Measurements from ENCODE around the gene TCTN2. TPM values are rescaled to one million over a fixed set of nuclear protein-coding genes. Genes with fewer than 3 reads are reported as not detected.

Gene TCTN2
- polyA plus RNA-seq, 1 donor from 2014 or later, result 14.3 TPM

GRCh38 chr12:123657211-123657610 lies 13.7 kb upstream of the TCTN2 start:
- TF ChIP-seq RAD21 (conservative IDR thresholded peaks at IDR 0.05), result no peak
- TF ChIP-seq, protein P1, sequence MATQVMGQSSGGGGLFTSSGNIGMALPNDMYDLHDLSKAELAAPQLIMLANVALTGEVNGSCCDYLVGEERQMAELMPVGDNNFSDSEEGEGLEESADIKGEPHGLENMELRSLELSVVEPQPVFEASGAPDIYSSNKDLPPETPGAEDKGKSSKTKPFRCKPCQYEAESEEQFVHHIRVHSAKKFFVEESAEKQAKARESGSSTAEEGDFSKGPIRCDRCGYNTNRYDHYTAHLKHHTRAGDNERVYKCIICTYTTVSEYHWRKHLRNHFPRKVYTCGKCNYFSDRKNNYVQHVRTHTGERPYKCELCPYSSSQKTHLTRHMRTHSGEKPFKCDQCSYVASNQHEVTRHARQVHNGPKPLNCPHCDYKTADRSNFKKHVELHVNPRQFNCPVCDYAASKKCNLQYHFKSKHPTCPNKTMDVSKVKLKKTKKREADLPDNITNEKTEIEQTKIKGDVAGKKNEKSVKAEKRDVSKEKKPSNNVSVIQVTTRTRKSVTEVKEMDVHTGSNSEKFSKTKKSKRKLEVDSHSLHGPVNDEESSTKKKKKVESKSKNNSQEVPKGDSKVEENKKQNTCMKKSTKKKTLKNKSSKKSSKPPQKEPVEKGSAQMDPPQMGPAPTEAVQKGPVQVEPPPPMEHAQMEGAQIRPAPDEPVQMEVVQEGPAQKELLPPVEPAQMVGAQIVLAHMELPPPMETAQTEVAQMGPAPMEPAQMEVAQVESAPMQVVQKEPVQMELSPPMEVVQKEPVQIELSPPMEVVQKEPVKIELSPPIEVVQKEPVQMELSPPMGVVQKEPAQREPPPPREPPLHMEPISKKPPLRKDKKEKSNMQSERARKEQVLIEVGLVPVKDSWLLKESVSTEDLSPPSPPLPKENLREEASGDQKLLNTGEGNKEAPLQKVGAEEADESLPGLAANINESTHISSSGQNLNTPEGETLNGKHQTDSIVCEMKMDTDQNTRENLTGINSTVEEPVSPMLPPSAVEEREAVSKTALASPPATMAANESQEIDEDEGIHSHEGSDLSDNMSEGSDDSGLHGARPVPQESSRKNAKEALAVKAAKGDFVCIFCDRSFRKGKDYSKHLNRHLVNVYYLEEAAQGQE (IDR thresholded peaks at IDR 0.05; ENCODE audit: borderline replicate concordance), result no peak
- TF ChIP-seq EP300 (conservative IDR thresholded peaks at IDR 0.05; ENCODE audit: poor library complexity, severe bottlenecking), result no peak
- TF ChIP-seq EZH2 (IDR thresholded peaks at IDR 0.05; ENCODE audit: borderline replicate concordance, insufficient read depth, low read length, poor library complexity, severe bottlenecking), result no peak
- TF ChIP-seq MXI1 (conservative IDR thresholded peaks at IDR 0.05; ENCODE audit: poor library complexity, severe bottlenecking), result no peak
- no peak for TF ChIP-seq POLR2AphosphoS5 (IDR thresholded peaks at IDR 0.05)
- TF ChIP-seq, protein P2, sequence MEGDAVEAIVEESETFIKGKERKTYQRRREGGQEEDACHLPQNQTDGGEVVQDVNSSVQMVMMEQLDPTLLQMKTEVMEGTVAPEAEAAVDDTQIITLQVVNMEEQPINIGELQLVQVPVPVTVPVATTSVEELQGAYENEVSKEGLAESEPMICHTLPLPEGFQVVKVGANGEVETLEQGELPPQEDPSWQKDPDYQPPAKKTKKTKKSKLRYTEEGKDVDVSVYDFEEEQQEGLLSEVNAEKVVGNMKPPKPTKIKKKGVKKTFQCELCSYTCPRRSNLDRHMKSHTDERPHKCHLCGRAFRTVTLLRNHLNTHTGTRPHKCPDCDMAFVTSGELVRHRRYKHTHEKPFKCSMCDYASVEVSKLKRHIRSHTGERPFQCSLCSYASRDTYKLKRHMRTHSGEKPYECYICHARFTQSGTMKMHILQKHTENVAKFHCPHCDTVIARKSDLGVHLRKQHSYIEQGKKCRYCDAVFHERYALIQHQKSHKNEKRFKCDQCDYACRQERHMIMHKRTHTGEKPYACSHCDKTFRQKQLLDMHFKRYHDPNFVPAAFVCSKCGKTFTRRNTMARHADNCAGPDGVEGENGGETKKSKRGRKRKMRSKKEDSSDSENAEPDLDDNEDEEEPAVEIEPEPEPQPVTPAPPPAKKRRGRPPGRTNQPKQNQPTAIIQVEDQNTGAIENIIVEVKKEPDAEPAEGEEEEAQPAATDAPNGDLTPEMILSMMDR (IDR thresholded peaks at IDR 0.05; ENCODE audit: poor library complexity, severe bottlenecking), result no peak
- TF ChIP-seq TAF1 (IDR thresholded peaks at IDR 0.05; ENCODE audit: low read depth), result no peak
- TF ChIP-seq SMC3 (conservative IDR thresholded peaks at IDR 0.05; ENCODE audit: poor library complexity), result no peak
- no peak overlapping the region for H3K4me3 ChIP-seq (ENCODE audit: low read length)
- peaks cover 5% of the 10 kb centered on the region for H3K36me3 ChIP-seq (ENCODE audit: insufficient read depth, low read length)
- H3K27ac ChIP-seq (ENCODE audit: low read length), result no peak overlapping the region
- no peaks in the 10 kb centered on the region for H3K9me3 ChIP-seq (ENCODE audit: low read length)
- H3K9ac ChIP-seq (ENCODE audit: low read length), result no peak overlapping the region
- H3F3A ChIP-seq (ENCODE audit: insufficient read depth, low read length, poor library complexity, severe bottlenecking), result no peaks in the 10 kb centered on the region
- no peaks in the 10 kb centered on the region for H3K9me2 ChIP-seq (ENCODE audit: insufficient read depth, low read length)
- H4K20me1 ChIP-seq (ENCODE audit: insufficient read depth), result no peaks in the 10 kb centered on the region
- no peak overlapping the region for H2AFZ ChIP-seq (ENCODE audit: low read depth, low read length)
- no peaks in the 10 kb centered on the region for H3K79me2 ChIP-seq (replicated peaks; ENCODE audit: insufficient read depth, low read length)
- no peak overlapping the region for H3K4me2 ChIP-seq (ENCODE audit: low read length)
- H3K27me3 ChIP-seq (ENCODE audit: insufficient read depth, low read depth, low read length), result no peaks in the 10 kb centered on the region

GRCh38 chr12:123659996-123660727 lies 10.8 kb upstream of the TCTN2 start:
- TF ChIP-seq, protein P1 (IDR thresholded peaks at IDR 0.05; ENCODE audit: borderline replicate concordance), result no peak
- TF ChIP-seq SMC3 (conservative IDR thresholded peaks at IDR 0.05; ENCODE audit: poor library complexity), result no peak
- Histone ChIP-seq H3K36me3 (ENCODE audit: insufficient read depth, low read length) (peaks cover 5% of the 10 kb centered on the region), H3F3A (ENCODE audit: insufficient read depth, low read length, poor library complexity, severe bottlenecking) (no peaks in the 10 kb centered on the region), H3K9me3 (ENCODE audit: low read length) (no peaks in the 10 kb centered on the region), H4K20me1 (ENCODE audit: insufficient read depth) (no peaks in the 10 kb centered on the region), H3K4me2 (ENCODE audit: low read length) (no peak overlapping the region), H3K27ac (ENCODE audit: low read length) (no peak overlapping the region), H2AFZ (ENCODE audit: low read depth, low read length) (no peak overlapping the region), H3K9ac (ENCODE audit: low read length) (no peak overlapping the region), H3K27me3 (ENCODE audit: insufficient read depth, low read depth, low read length) (no peaks in the 10 kb centered on the region), H3K9me2 (ENCODE audit: insufficient read depth, low read length) (no peaks in the 10 kb centered on the region), H3K79me2 (replicated peaks; ENCODE audit: insufficient read depth, low read length) (no peaks in the 10 kb centered on the region), H3K4me3 (ENCODE audit: low read length) (no peak overlapping the region)
